ENCODE data around the gene LYPLAL1. TPM values are rescaled to one million over a fixed set of nuclear protein-coding genes. Genes with fewer than 3 reads are reported as not detected.
"Not testable (repeated sequence)": the region's sequence is repeated elsewhere in the genome, so short reads cannot be mapped to it uniquely, and the experiment has no call there.

LYPLAL1 gene
- total RNA-seq, 2 donors from 2014 or later = 27.6 to 35.7 TPM

- no peak overlapping the region for H3K27ac Mint-ChIP-seq
Observed at GRCh38 chr1:219189952-219190351, 16.3 kb downstream of the LYPLAL1 start.

DNA sequence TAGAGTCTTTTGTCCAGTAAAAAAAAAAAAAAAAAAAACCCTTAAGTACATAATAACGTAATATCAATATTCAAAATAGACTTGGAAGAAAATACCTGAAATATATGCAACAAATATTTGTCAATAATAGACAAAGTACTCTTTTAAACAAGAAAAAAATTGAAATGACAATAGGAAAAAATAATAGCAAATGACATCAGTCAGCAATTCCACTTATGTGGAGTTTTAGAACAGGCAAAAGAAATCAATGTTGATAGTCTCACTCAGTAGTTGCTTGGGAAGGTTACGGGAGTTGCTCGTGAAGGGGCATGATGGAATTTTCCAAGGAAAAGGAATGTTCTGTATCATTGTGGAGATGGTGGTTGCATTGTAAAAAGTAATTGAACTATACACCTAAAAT is 16.9 kb downstream of the LYPLAL1 start:
- 92 to 100% methylated on average over 2 of the region's 3 CpGs for WGBS, 2 experiments (ENCODE audit: insufficient coverage in 1 of 2, insufficient read length in 1 of 2)
- Histone ChIP-seq H3K4me3 (ENCODE audit: low read length) (no peak overlapping the region), H3K9ac (ENCODE audit: extremely low read depth, low read length, poor library complexity, severe bottlenecking) (no peak overlapping the region), H3K9me3 (ENCODE audit: control insufficient read depth, low read length) (no peaks in the 10 kb centered on the region), H3K4me1 (ENCODE audit: control insufficient read depth, insufficient read depth, low read length) (no peaks in the 10 kb centered on the region), H3K36me3 (ENCODE audit: control insufficient read depth, insufficient read depth, low read length) (no peaks in the 10 kb centered on the region), H3K27me3 (ENCODE audit: control insufficient read depth, insufficient read depth, low read length, poor library complexity, severe bottlenecking) (no peaks in the 10 kb centered on the region), H3K27ac (ENCODE audit: low read depth, low read length) (no peak overlapping the region)
- DNase-seq = no peak
- TF ChIP-seq, protein P1, sequence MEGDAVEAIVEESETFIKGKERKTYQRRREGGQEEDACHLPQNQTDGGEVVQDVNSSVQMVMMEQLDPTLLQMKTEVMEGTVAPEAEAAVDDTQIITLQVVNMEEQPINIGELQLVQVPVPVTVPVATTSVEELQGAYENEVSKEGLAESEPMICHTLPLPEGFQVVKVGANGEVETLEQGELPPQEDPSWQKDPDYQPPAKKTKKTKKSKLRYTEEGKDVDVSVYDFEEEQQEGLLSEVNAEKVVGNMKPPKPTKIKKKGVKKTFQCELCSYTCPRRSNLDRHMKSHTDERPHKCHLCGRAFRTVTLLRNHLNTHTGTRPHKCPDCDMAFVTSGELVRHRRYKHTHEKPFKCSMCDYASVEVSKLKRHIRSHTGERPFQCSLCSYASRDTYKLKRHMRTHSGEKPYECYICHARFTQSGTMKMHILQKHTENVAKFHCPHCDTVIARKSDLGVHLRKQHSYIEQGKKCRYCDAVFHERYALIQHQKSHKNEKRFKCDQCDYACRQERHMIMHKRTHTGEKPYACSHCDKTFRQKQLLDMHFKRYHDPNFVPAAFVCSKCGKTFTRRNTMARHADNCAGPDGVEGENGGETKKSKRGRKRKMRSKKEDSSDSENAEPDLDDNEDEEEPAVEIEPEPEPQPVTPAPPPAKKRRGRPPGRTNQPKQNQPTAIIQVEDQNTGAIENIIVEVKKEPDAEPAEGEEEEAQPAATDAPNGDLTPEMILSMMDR (conservative IDR thresholded peaks at IDR 0.05) = no peak
- Mint-ChIP-seq H3K4me1 (peaks cover 8% of the 10 kb centered on the region), H3K36me3 (ENCODE audit: low read depth) (peaks cover under 1% of the 10 kb centered on the region), H3K4me3 (no peak overlapping the region), H3K27me3 (ENCODE audit: insufficient read depth) (no peaks in the 10 kb centered on the region), H3K9me3 (no peaks in the 10 kb centered on the region), H3K27ac (no peak overlapping the region)

More at GRCh38 chr1:219189952-219190351, 16.3 kb downstream of the LYPLAL1 start:
- DNase-seq = no peak
- no peaks in the 10 kb centered on the region for H3K9me3 Mint-ChIP-seq
- Histone ChIP-seq H3K9ac (ENCODE audit: extremely low read depth, low read length, poor library complexity, severe bottlenecking) (no peak overlapping the region), H3K4me3 (ENCODE audit: low read length) (no peak overlapping the region), H3K27me3 (ENCODE audit: control insufficient read depth, insufficient read depth, low read length, poor library complexity, severe bottlenecking) (no peaks in the 10 kb centered on the region), H3K27ac (ENCODE audit: low read depth, low read length) (no peak overlapping the region), H3K4me1 (ENCODE audit: control insufficient read depth, insufficient read depth, low read length) (no peaks in the 10 kb centered on the region), H3K9me3 (ENCODE audit: control insufficient read depth, low read length) (no peaks in the 10 kb centered on the region), H3K36me3 (ENCODE audit: control insufficient read depth, insufficient read depth, low read length) (no peaks in the 10 kb centered on the region)
- TF ChIP-seq, protein P1 (conservative IDR thresholded peaks at IDR 0.05) = no peak
- peaks cover 10% of the 10 kb centered on the region for H3K4me1 Mint-ChIP-seq
- H3K36me3 Mint-ChIP-seq (ENCODE audit: low read depth) = no peaks in the 10 kb centered on the region
- no peaks in the 10 kb centered on the region for H3K27me3 Mint-ChIP-seq (ENCODE audit: insufficient read depth)
- no CpG with 5 or more reads among the region's 3 CpGs for WGBS, 2 experiments (ENCODE audit: insufficient coverage in 1 of 2, insufficient read length in 1 of 2)
- no peak overlapping the region for H3K4me3 Mint-ChIP-seq

DNA sequence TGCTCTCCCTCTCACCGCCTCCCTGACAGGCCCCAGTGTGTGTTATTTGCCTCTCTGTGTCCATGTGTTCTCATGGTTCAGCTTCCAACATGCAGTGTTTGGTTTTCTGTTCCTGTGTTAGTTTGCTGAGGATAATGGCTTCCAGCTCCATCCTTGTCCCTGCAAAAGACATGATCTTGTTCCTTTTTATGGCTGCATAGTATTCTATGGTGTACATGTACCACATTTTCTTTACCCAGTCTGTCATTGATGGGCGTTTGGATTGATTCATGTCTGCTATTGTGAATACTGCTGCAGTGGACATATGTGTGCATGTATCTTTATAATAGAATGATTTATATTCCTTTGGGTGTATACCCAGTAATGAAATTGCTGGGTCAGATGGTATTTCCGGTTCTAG is 22.2 kb downstream of the LYPLAL1 start:
- H3K36me3 Mint-ChIP-seq (ENCODE audit: low read depth) = peaks cover 21% of the 10 kb centered on the region
- not testable (repeated sequence) for H3K4me3 ChIP-seq (ENCODE audit: low read length); H3K27ac Mint-ChIP-seq; H3K9ac ChIP-seq (ENCODE audit: extremely low read depth, low read length, poor library complexity, severe bottlenecking); H3K4me1 Mint-ChIP-seq; H3K4me1 ChIP-seq (ENCODE audit: control insufficient read depth, insufficient read depth, low read length); DNase-seq; H3K4me3 Mint-ChIP-seq; H3K9me3 Mint-ChIP-seq; H3K27ac ChIP-seq (ENCODE audit: low read depth, low read length); H3K27me3 Mint-ChIP-seq (ENCODE audit: insufficient read depth); H3K9me3 ChIP-seq (ENCODE audit: control insufficient read depth, low read length); H3K36me3 ChIP-seq (ENCODE audit: control insufficient read depth, insufficient read depth, low read length); H3K27me3 ChIP-seq (ENCODE audit: control insufficient read depth, insufficient read depth, low read length, poor library complexity, severe bottlenecking)
- 86 to 90% methylated on average over 2 to 3 of the region's 3 CpGs for WGBS, 2 experiments (ENCODE audit: insufficient coverage in 1 of 2, insufficient read length in 1 of 2)

- DNase-seq = no peak
- H3K4me1 ChIP-seq (ENCODE audit: control insufficient read depth, insufficient read depth, low read length) = no peaks in the 10 kb centered on the region
- Mint-ChIP-seq H3K4me1 (no peaks in the 10 kb centered on the region), H3K27me3 (ENCODE audit: insufficient read depth) (no peaks in the 10 kb centered on the region), H3K36me3 (ENCODE audit: low read depth) (peaks cover 13% of the 10 kb centered on the region), H3K9me3 (no peaks in the 10 kb centered on the region), H3K4me3 (no peak overlapping the region), H3K27ac (no peak overlapping the region)
- no peak overlapping the region for H3K9ac ChIP-seq (ENCODE audit: extremely low read depth, low read length, poor library complexity, severe bottlenecking)
- no peaks in the 10 kb centered on the region for H3K9me3 ChIP-seq (ENCODE audit: control insufficient read depth, low read length)
- H3K4me3 ChIP-seq (ENCODE audit: low read length) = no peak overlapping the region
- WGBS, 2 experiments (ENCODE audit: insufficient coverage in 1 of 2, insufficient read length in 1 of 2) = 86 to 100% methylated on average over 1 to 3 of the region's 3 CpGs
- TF ChIP-seq, protein P1 (conservative IDR thresholded peaks at IDR 0.05) = no peak
- H3K27me3 ChIP-seq (ENCODE audit: control insufficient read depth, insufficient read depth, low read length, poor library complexity, severe bottlenecking) = no peaks in the 10 kb centered on the region
- H3K36me3 ChIP-seq (ENCODE audit: control insufficient read depth, insufficient read depth, low read length) = no peaks in the 10 kb centered on the region
- H3K27ac ChIP-seq (ENCODE audit: low read depth, low read length) = no peak overlapping the region
Observed at GRCh38 chr1:219201656-219202055, 28.0 kb downstream of the LYPLAL1 start.
